Activated CD4-positive, alpha-beta T cell treated with anti-CD3 and anti-CD28 coated beads for 1 hour (primary cell): Measurements from ENCODE around the gene ARPC5L.
A peak's percentile ranks its signal among the peaks of the same experiment; 100 is the strongest.
"Not testable (repeated sequence)": the region's sequence is repeated elsewhere in the genome, so short reads cannot be mapped to it uniquely, and the experiment has no call there.

Experiments
- DNase-seq: peaks from one replicate; pipeline ENCODE4 v3.0.0-alpha.2; 2020

Gene ARPC5L

GRCh38 chr9:124861342-124862229 lies at the start of gene ARPC5L, which contains the start of gene RPL35:
ARPC5L (plus strand) TSS chr9:124862130; CDS start chr9:124869291, 7,161 bp downstream.
RPL35 (minus strand) TSS chr9:124861957; CDS start chr9:124861912, 45 bp downstream.
- peak; percentile 92 for DNase-seq

DNA sequence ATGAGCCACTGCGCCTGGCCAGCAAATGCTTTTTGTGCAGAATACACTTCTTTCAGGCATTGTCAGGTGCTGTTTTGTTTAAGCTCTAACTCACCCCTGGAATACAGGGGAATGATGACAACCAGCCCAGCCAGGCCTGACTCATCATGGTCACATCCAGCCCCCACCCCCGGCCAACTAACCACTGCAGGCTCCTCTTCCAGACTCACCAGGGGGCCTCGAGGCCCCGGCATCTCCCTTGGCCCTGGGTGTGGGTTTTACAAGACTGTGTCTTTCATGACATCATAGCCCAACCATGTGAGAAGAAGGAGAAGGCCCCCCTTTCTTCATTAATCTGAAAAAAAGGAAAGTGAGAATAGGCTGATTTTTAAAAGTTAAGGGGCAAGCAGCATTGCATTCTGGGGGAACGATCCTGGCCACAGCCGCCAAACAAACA lies 49.5 kb upstream of the ARPC5L start:
- DNase-seq = no peak

GRCh38 chr9:124813041-124813440 lies 48.9 kb upstream of the ARPC5L start:
- no peak for DNase-seq

- no peak for DNase-seq
Measured at GRCh38 chr9:124813501-124814163, 48.3 kb upstream of the ARPC5L start.

DNA sequence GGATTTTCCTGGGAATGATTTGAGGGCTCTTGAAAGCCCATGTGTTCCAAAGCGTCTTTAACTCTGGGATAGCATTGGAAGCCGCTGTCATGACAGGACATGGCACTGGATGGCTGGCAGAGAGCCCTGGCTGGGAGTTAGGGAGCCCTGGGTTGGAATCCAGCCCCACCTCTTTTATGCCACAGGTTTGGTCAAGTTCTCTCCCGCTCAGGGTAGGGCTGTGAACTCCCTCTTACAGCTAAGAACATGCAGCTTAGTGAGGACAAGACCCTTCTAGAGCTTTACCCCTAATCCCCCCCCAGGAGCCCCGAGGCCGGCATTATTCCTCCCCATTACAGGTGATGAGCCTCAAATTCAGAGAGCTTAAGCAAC lies 47.8 kb upstream of the ARPC5L start:
- DNase-seq = no peak

DNA sequence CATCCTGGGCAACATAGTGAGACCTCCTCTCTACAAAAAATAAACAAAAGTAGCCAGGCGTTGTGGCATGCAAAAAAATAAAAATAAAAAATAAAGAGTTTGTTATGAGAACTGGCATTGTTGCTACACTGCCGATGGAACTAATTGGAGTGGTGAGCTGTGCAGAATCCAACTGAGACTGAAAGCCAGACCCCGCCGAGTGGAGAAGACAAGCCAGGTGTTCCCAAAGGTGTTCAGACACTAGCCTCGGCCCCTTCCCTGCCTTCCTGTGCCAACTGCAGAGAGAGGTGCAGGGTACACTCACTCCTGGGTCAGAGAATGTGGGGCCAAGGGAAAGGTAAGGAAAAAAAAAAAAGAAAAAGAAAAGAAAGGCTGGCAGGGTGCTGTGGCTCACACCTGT lies 46.3 kb upstream of the ARPC5L start:
- no peak for DNase-seq

DNA sequence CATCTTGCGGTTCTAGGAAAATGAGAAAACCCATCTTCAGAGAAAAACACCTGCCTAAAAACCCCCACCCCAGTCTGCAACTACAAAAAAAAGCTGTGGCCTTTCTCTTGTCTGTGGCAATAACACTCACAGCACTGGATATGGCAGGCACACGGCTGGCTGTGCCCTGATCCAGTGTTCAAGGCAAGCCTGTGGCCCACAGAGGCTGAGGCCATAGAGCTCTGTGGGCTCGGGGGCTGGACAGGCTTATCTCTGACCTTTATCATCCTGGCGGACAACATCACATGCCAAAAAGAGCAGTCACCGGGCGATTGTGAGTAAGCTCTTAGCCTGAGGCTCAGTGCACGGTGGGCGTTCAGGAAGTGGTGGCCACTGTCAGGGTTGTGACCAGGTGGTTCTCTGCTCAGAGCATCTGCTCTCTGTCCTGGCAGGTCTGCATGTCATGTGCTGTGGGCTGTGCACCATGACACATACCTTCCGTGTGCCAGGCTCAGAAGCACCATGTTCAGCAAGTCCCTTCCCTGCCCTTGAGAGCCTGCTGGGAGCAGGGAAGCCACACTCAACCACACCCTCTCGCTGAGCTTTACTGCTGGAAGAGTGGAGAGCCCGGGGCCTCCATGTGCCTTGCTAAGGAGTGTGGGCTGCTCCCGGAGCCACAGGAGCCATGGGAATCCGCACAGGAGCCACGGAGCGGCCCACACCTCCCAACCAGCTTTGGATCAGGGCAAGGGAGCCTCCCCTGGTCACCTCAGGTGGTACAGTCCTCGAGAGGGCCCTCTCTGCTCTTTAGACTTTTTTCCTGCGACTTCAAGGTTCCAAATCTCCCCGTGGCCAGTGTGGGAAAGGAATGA lies 43.3 kb upstream of the ARPC5L start:
- no peak for DNase-seq

GRCh38 chr9:124820698-124821623 lies 41.0 kb upstream of the ARPC5L start:
- DNase-seq = no peak

- DNase-seq = no peak
Measured at GRCh38 chr9:124828489-124829333, 33.2 kb upstream of the ARPC5L start.

DNA sequence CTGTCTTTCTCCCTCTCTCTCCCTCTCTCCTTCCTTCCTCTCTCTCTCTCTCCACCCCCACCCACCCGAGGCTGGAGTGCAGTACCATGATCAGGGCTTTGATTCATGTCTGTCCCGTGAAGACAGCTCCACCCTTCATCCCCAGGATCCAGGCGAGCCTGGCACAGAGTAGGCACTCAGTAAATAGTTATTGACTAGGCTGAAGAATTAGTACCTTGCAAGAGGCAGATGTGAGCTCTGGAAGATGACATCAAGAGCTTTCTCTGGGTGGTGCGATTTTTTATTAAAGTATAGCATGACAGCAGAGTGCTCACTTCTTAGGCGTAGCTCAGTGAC lies 32.6 kb upstream of the ARPC5L start:
- no peak for DNase-seq

- DNase-seq = no peak
Measured at GRCh38 chr9:124830593-124830992, 31.3 kb upstream of the ARPC5L start.

- no peak for DNase-seq
Measured at GRCh38 chr9:124831642-124832364, 30.1 kb upstream of the ARPC5L start.

- no peak for DNase-seq
Measured at GRCh38 chr9:124834591-124834990, 27.3 kb upstream of the ARPC5L start.

DNA sequence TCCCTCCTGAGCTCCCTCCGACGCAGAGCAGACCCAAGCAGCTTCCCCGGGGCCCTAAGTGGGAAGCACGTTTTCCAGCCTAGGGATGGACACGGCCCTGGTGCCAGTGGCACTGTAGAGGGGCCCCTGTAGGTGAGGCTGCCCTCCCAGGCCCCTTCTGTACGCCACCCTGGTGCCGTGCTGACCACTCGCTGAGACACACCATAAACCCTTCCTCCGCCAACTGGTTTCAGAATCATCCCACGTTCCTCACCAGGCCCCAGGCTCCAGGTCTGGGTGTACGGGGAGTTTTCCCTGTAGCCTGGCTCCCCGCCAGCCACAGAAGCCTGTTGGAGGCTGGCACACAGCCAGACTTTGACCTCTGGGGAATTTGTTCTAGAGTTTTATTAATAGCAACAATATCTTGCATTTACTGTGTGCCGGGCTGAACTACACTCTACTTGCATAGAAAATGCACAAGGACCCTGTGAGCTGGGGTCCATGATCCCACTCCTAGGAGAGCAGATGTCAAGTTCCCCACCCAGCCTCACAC lies 26.8 kb upstream of the ARPC5L start:
- no peak for DNase-seq

DNA sequence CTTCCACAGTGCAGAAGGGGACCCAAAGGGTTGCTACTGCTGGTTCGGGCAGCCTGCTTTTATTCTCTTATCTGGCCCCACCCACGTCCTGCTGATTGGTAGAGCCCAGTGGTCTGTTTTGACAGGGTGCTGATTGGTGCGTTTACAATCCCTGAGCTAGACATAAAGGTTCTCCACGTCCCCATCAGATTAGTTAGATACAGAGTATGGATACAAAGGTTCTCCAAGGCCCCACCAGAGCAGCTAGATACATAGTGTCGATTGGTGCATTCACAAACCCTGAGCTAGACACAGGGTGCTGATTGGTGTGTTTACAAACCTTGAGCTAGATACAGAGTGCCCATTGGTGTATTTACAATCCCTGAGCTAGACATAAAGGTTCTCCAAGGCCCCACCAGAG lies 23.8 kb upstream of the ARPC5L start:
- DNase-seq = not testable (repeated sequence)

GRCh38 chr9:124838567-124839275 lies 23.2 kb upstream of the ARPC5L start:
- DNase-seq = not testable (repeated sequence)

GRCh38 chr9:124839612-124840299 lies 22.2 kb upstream of the ARPC5L start:
- DNase-seq = no peak

GRCh38 chr9:124840300-124840833 lies 21.6 kb upstream of the ARPC5L start:
- no peak for DNase-seq
